K562 (cell line): ENCODE data around the gene POU2F1.

Experiments
- CBFB ChIP-seq: sonication (generic); formaldehyde crosslinking; IDR thresholded peaks from 2 replicates; pipeline ENCODE4 v1.4.0; 2020; ENCODE audit warnings: mild to moderate bottlenecking, missing genetic modification reagents
- EP300 ChIP-seq: IDR thresholded peaks from 2 replicates; pipeline ENCODE4 v1.6.1; 2012; ENCODE audit warnings: low read length, improper control_type of control experiment
- NR2C2 ChIP-seq, 2 experiments: fragments of 200-800 bp in 1 of 2; sonication (Bioruptor generic) in 1 of 2; sonication (generic) in 1 of 2; formaldehyde crosslinking in 1 of 2; IDR thresholded peaks; 2 replicates each; pipeline versions ENCODE4 v1.6.1 to v1.8.0; 2016 to 2022; ENCODE audit warnings: mild to moderate bottlenecking in 1 of 2, missing compliant biosample characterization in 1 of 2, missing genetic modification characterization in 1 of 2, missing genetic modification reagents in 1 of 2
- POLR2A ChIP-seq: fragments of 450-650 bp; conservative IDR thresholded peaks from 2 replicates; pipeline ENCODE4 v1.6.1; 2016
- RBM15 ChIP-seq: fragments of 200-400 bp; formaldehyde crosslinking; IDR thresholded peaks from 2 replicates; pipeline ENCODE4 v1.6.1; 2018; ENCODE audit warnings: mild to moderate bottlenecking, low read length, moderate library complexity; ENCODE audit not compliant: insufficient read depth
- REST ChIP-seq, 2 experiments: fragments of 450-650 bp; formaldehyde crosslinking in 1 of 2; IDR thresholded peaks; 2 replicates each; pipeline versions ENCODE4 v1.4.0 to v1.6.1; 2014 to 2020; ENCODE audit warnings: mild to moderate bottlenecking in 2 of 2, borderline replicate concordance in 1 of 2, low read depth in 1 of 2
- ZHX1 ChIP-seq: fragments of 150-350 bp; conservative IDR thresholded peaks from 2 replicates; pipeline ENCODE4 v1.6.1; 2014; ENCODE audit warnings: low read length
- ZNF76 ChIP-seq: fragments of 250-450 bp; sonication (Bioruptor Pico); IDR thresholded peaks from 2 replicates; pipeline ENCODE4 v1.4.0; 2020; ENCODE audit warnings: mild to moderate bottlenecking, moderate library complexity, borderline replicate concordance

- TF ChIP-seq EP300 = no peak
- TF ChIP-seq NR2C2 (CRISPR knock-in tag; IDR thresholded peaks at IDR 0.05) = no peak
- no peak for TF ChIP-seq NR2C2 (tag; IDR thresholded peaks at IDR 0.05)
- TF ChIP-seq REST (IDR thresholded peaks at IDR 0.05; ENCODE audit: borderline replicate concordance) = no peak
- no peak for TF ChIP-seq REST (CRISPR knock-in tag; IDR thresholded peaks at IDR 0.05; ENCODE audit: low read depth)
- no peak for TF ChIP-seq CBFB (CRISPR knock-in tag)
- no peak for TF ChIP-seq ZNF76 (CRISPR knock-in tag)
- TF ChIP-seq RBM15 = no peak
- TF ChIP-seq POLR2A = no peak
- no peak for TF ChIP-seq ZHX1
These were observed 213.6 kb downstream of the POU2F1 start for GRCh38 chr1:167434306-167434705.
